GM12801 (cell line): ENCODE results near the gene APBB2.

Experiments
- TF ChIP-seq, protein P1 (sequence below): IDR thresholded peaks from one replicate; pipeline ENCODE4 v1.5.1; 2011; ENCODE audit warnings: control low read depth; ENCODE audit not compliant: insufficient read length; ENCODE audit errors: extremely low read depth

APBB2 gene

DNA sequence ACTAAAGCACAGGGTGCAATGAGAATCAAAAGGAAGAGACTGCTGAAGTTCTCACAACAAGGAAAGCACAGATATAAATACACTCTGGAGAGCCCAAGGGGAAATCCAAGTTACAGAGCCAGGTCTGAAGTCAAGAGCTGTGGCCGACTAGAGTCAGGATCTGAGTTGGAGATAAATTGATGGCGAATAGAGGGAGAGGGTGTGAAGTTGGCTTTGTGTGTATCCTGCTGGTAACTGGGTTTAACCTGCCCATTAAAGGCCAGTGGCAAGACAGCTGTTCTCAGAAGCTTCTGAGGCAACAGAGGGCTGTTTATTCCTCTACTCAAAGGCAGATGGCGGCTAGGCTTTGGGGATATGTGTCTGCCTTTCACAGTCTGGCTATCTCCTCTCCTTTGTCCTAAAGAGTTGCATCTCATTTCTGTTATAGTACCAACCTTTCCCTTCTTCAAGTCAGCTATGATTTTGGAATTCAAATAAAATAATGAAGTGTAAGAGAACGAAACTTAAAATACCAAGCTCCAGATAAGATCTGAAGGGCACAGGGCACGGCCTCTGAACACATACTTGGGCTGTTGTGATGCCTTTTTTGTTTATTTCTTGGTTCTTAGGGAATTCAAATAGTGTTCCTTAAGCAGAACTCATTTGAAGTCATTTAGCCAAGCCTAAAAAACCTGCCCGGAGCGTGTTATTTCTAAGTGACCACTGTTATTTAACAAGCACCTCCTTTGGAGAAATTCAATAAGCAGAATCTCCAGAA, 142.1 kb downstream of the APBB2 start:
- TF ChIP-seq, protein P1, sequence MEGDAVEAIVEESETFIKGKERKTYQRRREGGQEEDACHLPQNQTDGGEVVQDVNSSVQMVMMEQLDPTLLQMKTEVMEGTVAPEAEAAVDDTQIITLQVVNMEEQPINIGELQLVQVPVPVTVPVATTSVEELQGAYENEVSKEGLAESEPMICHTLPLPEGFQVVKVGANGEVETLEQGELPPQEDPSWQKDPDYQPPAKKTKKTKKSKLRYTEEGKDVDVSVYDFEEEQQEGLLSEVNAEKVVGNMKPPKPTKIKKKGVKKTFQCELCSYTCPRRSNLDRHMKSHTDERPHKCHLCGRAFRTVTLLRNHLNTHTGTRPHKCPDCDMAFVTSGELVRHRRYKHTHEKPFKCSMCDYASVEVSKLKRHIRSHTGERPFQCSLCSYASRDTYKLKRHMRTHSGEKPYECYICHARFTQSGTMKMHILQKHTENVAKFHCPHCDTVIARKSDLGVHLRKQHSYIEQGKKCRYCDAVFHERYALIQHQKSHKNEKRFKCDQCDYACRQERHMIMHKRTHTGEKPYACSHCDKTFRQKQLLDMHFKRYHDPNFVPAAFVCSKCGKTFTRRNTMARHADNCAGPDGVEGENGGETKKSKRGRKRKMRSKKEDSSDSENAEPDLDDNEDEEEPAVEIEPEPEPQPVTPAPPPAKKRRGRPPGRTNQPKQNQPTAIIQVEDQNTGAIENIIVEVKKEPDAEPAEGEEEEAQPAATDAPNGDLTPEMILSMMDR = no peak

DNA sequence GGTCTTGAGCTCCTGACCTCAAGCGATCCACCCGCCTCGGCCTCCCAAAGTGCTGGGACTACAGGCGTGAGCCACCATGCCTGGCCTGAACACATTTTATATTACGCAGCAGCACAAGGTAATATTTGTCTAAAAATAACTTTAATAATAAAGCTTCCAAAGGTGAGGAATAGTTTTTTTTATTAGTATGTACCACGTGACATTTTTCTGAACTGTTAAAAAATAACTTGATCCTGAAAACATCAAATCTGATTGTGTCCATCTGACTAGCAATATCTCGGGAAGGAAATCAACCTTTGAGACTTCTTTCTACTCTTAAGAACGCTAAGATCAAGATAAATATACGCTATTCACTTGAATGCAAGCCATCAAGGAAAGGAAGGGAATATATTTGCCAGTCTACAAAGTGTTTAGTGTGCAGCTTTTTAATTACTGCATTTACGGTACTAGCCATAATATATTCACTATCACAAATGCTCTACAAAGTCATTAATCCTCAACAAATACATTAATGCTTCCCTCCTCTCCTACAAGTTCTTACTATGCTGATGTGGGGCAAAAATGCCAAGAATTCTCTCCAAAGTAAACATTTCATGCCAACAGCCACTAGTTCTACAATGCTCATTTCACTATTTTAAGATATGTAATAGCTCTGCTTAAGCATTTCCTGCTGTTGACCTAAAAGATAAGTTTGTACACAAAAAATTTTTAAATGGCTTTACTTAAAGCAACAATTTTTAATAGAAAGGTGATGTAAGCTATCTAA, 143.6 kb downstream of the APBB2 start:
- TF ChIP-seq, protein P1 = no peak

DNA sequence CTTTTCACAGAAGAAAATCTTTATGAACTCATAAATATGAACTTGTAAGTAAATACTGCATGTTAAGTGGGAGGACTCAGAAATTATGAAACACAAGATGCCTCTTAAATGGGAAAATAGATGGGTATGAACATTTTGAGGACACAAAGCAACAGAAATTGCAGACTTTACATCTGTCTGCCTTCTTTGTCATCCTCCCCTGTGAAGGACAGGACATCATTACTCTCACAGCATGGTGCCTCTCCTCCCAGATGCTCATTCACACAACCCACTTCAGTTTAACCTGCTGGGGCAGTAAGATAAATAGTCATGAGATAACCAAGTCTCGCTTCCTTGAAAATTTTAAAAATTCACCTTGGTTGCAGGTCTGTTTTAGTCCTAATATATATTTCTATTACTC, 144.5 kb downstream of the APBB2 start:
- TF ChIP-seq, protein P1 = no peak

DNA sequence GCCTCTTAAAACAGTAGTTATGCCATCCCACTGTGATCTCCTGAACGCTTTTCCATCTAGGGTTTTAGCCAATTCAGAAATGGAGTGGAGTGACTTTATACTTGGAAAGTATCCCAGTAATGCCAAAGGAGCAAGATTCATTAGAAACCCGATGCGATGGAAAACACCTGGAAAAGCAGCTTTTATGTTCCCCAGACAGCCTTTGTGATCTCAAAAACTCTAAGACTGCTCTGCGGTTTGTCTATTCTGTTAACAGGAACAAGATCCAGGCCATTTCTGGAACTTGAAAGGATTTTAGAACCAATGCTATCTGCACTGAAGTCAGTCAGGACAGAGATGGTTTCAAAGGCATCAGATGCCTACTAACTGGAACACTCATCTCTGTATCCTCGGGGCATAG, 145.1 kb downstream of the APBB2 start:
- TF ChIP-seq, protein P1 = no peak

DNA sequence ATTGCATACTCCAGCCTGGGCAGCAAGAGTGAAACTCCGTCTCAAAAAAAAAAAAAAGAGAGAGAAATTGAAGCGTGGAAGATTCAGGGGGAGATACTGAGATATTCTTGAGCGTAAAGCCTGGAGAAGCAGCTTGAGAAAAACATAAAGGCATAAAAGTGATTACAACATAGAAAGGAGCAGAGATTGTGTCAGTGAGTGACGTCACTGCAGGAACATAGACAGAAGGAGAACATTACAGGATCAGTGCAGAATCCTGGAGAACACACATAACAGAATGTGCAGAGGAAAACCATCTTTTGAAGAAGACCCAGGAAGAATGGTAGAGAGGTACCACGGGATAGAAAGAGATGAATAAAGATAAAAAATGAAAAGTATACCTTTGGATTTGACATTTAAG, 147.0 kb downstream of the APBB2 start:
- TF ChIP-seq, protein P1 = no peak

DNA sequence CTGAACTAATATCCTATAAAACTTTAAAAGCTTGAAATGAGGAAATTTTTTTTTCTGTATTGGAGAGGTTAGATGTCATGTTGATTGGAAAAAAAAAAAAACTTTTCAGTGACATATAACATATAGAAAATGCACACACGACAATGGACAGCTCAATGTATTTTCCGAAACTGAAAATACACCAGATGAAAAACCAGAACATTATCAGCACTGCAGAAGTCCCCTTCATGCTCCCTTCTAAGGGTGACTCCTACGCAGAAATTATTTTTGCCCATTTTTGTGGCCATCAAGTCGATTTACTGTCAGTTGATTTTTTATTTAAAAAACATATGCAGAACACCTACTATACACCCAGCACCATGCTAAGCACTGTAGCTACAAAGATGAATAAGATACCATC, 148.3 kb downstream of the APBB2 start:
- TF ChIP-seq, protein P1 = no peak

DNA sequence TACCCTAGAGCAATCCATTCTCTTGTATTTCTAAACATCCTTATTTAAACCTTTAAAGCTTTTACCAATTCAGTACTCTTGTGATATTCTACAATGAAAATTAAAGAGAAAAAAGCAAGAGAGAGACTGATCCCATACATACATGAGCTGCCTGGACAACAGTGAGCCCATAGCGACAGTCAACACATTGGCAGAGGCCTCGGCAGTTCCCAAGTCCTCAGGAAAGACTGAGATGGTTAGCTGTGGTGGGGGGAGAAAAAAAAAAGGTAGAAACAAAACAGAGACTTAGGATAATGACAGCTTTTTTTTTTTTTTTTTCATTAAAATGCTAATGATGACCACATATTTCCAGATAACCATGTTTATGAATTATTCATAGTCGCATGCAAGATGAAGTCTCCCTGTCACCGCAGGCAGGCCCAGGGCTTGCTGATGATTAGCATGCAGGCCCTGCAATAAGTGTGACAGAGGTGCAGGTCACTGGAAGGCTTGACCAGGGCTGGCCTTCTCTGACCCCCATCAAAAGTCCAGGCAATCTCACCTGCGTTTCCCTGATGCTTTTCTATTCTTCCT, 148.8 kb downstream of the APBB2 start:
- TF ChIP-seq, protein P1 = no peak
